ENCODE data around the gene MARCHF10.
"Not testable (repeated sequence)": the region's sequence is repeated elsewhere in the genome, so short reads cannot be mapped to it uniquely, and the experiment has no call there.

The MARCHF10 gene

GRCh38 chr17:62693616-62694409 is 114.3 kb downstream of the MARCHF10 start:
- no peak for DNase-seq

DNA sequence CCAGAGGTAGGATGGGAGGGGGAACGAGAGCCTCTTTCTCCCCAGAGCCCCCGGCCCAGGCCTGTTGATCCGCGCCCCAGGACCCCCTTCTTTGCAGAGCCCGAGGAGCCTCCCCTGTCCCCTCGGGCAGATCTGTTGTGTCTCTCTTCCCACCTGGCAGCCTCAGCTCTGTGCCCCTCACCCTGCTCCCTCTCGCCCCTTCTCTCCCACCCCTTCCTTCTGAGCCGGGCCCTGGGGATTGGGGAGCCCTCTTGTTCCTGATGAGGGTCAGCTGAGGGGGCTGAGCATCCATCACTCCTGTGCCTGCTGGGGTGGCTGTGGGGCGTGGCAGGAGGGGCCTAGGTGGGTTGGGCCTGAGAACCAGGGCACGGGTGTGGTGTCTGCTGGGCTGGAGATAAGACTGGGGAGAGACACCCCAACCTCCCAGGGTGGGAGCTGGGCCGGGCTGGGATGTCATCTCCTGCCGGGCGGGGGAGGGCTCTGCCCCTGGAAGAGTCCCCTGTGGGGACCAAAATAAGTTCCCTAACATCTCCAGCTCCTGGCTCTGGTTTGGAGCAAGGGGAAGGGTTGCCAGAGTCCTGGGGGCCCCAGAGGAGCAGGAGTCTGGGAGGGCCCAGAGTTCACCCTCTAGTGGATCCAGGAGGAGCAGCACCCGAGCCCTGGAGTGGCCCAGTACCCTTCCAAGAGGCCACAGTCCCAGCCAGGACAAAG is 115.2 kb downstream of the MARCHF10 start:
- DNase-seq: no peak

GRCh38 chr17:62692159-62692651 is 115.9 kb downstream of the MARCHF10 start:
- no peak for DNase-seq

GRCh38 chr17:62691589-62691915 is 116.6 kb downstream of the MARCHF10 start:
- DNase-seq: not testable (repeated sequence)

DNA sequence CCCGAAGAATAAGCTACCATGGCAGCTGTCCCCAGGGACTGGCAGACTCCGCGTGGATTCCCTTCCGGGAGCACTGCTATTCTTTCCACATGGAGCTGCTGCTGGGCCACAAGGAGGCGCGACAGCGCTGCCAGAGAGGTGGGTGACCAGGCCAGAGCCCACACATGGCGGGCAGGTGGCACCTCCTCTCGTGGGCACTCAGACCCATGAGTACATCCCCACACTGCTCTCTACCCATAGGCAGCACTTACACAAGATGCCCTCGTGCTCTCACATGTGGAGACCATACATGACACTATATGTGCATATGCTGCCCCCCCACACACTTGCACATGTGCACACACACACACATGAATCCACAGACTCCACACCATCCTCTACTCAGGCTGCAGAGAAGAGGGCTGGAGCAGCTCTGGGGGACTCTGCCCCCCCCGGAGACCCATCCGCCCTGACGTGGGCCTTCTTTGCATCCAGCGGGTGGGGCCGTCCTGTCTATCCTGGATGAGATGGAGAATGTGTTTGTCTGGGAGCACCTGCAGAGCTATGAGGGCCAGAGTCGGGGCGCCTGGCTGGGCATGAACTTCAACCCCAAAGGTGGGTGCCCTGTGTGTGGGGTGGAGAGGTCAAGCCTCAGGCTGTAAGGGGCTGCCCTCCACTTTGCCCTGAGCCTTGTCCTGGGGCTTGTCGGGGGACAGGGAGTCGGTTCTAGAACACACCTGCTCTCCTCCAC is 117.8 kb downstream of the MARCHF10 start:
- DNase-seq: no peak

GRCh38 chr17:62689441-62690167 is 118.5 kb downstream of the MARCHF10 start:
- no peak for DNase-seq

- no peak for DNase-seq
Observed at GRCh38 chr17:62688398-62689160, 119.5 kb downstream of the MARCHF10 start.

DNA sequence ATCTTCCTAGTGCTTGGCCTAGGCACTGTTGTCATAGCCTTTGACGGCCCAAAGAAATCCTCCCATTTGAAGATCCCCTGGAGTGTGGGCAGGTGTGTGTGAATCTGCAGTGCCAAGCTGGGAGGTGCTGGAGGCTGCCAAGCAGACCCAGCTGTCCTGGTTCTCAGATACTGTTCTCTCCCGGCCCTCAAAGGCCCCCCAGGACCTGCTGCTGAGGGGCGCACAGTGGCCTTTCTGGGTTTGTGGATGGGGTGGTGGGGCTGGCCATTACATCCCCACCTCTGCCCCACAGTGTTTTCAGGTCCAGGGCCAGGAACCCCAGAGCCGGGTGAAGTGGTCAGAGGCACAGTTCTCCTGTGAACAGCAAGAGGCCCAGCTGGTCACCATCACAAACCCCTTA is 120.1 kb downstream of the MARCHF10 start:
- no peak for DNase-seq

DNA sequence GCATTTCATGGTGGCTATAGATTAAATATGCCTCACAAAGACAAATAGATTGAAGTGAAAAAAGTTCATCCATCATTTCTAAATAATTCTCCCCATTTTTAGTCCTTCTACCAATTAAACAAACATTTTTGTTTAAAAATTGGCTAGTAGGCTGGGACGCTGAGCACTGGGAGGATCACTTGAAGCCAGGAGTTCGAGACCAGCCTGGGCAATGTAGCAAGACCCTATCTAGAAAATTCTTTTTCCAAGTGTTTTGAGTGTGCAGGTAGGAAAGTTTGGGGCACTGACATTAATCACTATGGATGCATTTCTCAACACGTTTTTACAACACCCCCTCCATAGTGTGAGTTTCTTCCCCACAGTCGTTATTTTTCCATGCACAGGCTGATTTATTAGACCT is 123.9 kb downstream of the MARCHF10 start:
- DNase-seq: no peak

GRCh38 chr17:62681939-62682381 is 126.2 kb downstream of the MARCHF10 start:
- DNase-seq: no peak

DNA sequence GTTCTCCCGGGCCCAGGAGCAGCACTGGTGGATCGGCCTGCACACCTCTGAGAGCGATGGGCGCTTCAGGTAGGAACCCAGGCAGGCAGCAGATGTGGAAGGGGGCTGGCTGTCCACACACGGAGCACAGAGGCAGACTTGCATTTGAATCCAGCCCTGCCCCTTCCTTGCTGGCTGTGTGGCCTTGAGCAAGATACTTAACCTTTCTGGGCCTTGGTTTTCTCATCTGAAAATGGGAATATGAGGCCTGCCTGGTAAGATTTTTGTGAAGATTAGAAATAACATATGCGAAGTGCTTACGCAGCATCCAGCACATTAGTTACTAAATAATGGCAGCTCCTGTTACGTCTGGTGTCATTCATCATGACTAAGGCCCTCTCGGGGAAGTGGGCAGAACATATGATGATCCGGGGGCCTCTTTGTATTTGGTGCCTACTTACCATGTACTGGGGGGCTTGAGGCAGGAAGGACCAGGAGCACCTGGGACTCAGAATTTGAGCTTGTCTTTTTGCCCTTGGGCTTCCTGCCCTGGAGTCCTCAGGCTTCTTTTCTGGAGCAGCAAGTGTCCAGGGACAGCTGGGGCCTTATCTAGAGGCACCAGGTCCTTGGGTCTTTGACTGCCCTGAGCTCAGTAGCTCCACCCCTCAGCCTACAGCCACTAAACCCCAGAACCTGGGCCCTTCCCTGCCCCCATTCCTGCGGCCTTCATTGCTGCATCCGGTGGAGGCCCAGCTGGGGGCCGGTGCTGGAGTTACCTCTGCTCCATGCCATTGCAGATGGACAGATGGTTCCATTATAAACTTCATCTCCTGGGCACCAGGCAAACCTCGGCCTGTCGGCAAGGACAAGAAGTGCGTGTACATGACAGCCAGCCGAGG is 126.8 kb downstream of the MARCHF10 start:
- DNase-seq: no peak

DNA sequence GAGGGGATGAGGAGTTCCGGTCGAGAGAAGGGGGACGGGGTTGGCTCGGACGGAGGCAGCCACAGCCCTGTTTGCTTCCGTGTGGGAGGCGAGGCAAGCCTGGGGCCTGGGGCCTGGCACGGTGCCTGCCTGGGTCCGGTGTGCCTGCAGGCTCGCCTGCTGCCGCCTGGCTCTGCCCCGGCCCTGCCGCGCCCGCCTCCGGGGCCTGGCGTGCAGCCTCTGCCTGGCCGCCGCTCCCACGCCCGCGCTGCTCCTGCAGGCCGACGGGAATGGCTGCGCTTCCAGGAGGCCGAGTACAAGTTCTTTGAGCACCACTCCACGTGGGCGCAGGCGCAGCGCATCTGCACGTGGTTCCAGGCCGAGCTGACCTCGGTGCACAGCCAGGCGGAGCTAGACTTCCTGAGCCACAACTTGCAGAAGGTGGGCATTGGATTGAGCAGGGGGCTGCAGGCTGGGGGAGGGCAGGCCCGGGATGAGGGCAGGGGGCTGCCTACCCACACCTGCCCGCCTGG is 127.5 kb downstream of the MARCHF10 start:
- DNase-seq: no peak

DNA sequence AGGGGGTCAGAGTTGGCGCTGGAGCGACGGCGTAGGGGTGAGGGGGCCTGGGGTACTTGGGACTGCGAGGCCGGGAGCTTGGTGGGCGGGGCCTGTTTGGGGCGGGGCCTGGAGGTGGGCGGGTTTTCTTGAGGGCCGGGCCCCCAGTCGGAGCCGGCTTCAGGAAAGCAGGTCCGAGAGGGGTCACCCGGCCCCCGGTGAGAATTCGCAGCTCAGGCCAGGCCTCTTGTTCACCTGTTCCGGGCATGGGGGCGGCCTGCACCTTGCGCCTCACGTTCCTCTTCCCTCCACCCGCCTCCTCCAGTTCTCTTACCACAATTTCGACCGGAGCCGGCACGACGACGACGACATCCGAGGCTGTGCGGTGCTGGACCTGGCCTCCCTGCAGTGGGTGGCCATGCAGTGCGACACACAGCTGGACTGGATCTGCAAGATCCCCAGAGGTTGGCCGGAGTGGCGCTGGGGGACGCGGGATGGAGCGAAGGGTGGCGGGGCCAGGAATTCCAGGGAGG is 128.2 kb downstream of the MARCHF10 start:
- DNase-seq: no peak

DNA sequence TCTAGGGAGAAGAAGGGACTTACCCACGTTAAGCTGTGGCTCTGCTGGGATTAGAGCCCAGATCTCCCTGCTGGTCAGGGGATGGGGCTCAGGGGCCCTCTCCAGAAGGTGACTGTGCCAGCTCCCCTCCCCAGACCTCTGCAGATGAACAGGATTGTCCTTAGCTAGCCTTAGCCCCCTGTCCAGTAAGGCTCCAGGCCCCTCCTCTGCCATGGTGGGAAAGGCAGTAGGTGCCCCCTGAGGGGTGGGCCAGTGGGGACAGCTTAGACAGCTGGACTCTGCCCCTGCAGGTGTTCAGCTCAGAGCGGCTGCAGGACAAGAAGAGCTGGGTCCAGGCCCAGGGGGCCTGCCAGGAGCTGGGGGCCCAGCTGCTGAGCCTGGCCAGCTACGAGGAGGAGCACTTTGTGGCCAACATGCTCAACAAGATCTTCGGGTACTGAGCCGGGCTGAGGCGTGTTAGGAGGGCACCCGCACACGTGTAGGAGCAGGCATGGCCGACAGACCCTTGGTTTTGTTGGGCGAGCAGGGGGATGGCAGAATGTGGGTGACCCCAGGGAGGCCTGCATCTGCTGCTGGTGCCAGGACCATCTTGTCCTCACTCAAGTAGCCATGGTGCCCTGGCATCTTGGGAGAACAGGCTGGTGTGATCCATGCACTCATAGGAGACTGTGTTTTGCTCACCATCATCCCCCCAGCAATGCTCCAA is 129.7 kb downstream of the MARCHF10 start:
- DNase-seq: no peak

GRCh38 chr17:62676952-62677596 is 131.0 kb downstream of the MARCHF10 start:
- no peak for DNase-seq

- no peak for DNase-seq
Observed at GRCh38 chr17:62676231-62676943, 131.7 kb downstream of the MARCHF10 start.

DNA sequence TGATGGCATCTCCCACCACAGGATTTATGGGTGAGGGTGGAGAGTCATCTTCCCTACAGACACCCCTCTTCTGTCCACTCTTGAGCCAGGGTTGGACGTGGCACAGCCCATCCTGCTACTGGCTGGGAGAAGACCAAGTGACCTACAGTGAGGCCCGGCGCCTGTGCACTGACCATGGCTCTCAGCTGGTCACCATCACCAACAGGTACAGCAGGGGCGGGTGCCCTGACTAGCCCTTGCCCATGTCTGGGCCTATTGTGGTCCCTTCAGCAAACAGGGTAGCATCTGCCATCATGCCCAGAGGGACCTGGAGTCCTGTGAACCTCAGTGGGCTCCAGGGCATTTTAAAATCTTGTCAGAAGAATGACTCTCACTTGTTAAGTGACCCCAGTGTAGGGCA is 132.4 kb downstream of the MARCHF10 start:
- no peak for DNase-seq

DNA sequence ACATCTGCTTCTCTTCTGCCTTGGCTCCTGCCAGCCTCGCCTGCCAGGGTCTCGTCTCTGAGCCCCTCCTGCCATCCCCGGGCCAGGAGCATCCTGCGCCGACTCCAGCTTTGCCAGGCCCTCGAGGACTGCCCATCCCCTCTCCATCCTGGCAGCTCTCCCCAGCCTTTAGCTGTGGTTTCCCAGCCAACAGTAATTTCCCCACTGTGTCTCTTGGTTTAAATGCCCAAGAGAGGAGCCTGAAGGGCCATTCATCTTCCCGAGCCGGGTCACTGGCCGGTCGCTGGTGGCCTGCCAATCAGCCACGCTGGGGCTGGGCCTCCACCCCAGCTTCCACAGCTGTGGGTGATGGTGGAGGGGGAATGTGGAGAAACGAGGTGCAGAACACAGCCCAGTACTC is 132.9 kb downstream of the MARCHF10 start:
- no peak for DNase-seq

GRCh38 chr17:62674841-62675240 is 133.3 kb downstream of the MARCHF10 start:
- no peak for DNase-seq
